ENCODE measurements around the gene MIR17HG.
"Not testable (repeated sequence)": the region's sequence is repeated elsewhere in the genome, so short reads cannot be mapped to it uniquely, and the experiment has no call there.

The MIR17HG gene

GRCh38 chr13:91318886-91319285 is 28.6 kb upstream of the MIR17HG start:
- POLR2A ChIA-PET (ENCODE audit: low non-redundant PET), result no interaction called here
- TF ChIP-seq CTCF (conservative IDR thresholded peaks at IDR 0.05; ENCODE audit: low read depth), result no peak
- no peak overlapping the region for H3K27ac ChIP-seq
- no peak for DNase-seq (ENCODE audit: low spot score)
- CTCF ChIA-PET, result no interaction called here

- no peak for DNase-seq (ENCODE audit: low spot score)
- CTCF ChIA-PET, result no interaction called here
- no peak for TF ChIP-seq CTCF (conservative IDR thresholded peaks at IDR 0.05; ENCODE audit: low read depth)
- no peak overlapping the region for H3K27ac ChIP-seq
- POLR2A ChIA-PET (ENCODE audit: low non-redundant PET), result no interaction called here
Observed at GRCh38 chr13:91319996-91320395, 27.5 kb upstream of the MIR17HG start.

- POLR2A ChIA-PET (ENCODE audit: low non-redundant PET); CTCF ChIA-PET; H3K27ac ChIP-seq; DNase-seq (ENCODE audit: low spot score): not testable (repeated sequence)
Observed at GRCh38 chr13:91320990-91321389, 26.5 kb upstream of the MIR17HG start.

- no peak for TF ChIP-seq CTCF (conservative IDR thresholded peaks at IDR 0.05; ENCODE audit: low read depth)
- ChIA-PET POLR2A (ENCODE audit: low non-redundant PET) (no interaction called here), CTCF (interaction anchor here (1.2 kb wide), 1 partner anchor 9 kb away, joined by 6 read pairs; no protein-coding TSS in a partner anchor)
Observed at GRCh38 chr13:91323349-91323748, 24.1 kb upstream of the MIR17HG start.

GRCh38 chr13:91326146-91326545 is 21.3 kb upstream of the MIR17HG start:
- ChIA-PET CTCF (no interaction called here), POLR2A (ENCODE audit: low non-redundant PET) (no interaction called here)
- no peak for TF ChIP-seq CTCF (conservative IDR thresholded peaks at IDR 0.05; ENCODE audit: low read depth)

More at GRCh38 chr13:91323349-91323748, 24.1 kb upstream of the MIR17HG start:
- no peak for DNase-seq (ENCODE audit: low spot score)
- H3K27ac ChIP-seq, result no peak overlapping the region

GRCh38 chr13:91328726-91329125 is 18.8 kb upstream of the MIR17HG start:
- no peak overlapping the region for H3K27ac ChIP-seq
- no peak for TF ChIP-seq CTCF (conservative IDR thresholded peaks at IDR 0.05; ENCODE audit: low read depth)
- no peak for DNase-seq (ENCODE audit: low spot score)
- POLR2A ChIA-PET (ENCODE audit: low non-redundant PET), result no interaction called here
- CTCF ChIA-PET, result no interaction called here

More at GRCh38 chr13:91326146-91326545, 21.3 kb upstream of the MIR17HG start:
- DNase-seq (ENCODE audit: low spot score), result no peak
- no peak overlapping the region for H3K27ac ChIP-seq

- POLR2A ChIA-PET (ENCODE audit: low non-redundant PET), result no interaction called here
- DNase-seq (ENCODE audit: low spot score), result no peak
- CTCF ChIA-PET, result no interaction called here
- H3K27ac ChIP-seq, result no peak overlapping the region
- TF ChIP-seq CTCF (conservative IDR thresholded peaks at IDR 0.05; ENCODE audit: low read depth), result no peak
Observed at GRCh38 chr13:91329733-91330132, 17.8 kb upstream of the MIR17HG start.
